HepG2 (cell line): ENCODE data around the gene GNPNAT1. TPM values are rescaled to one million over a fixed set of nuclear protein-coding genes. Genes with fewer than 3 reads are reported as not detected.

Source experiments
- AFF4 ChIP-seq: sonication (generic); formaldehyde crosslinking; IDR thresholded peaks from 2 replicates; pipeline ENCODE4 v1.4.0; 2020; ENCODE audit warnings: missing genetic modification reagents
- AKAP8 ChIP-seq: sonication (generic); formaldehyde crosslinking; IDR thresholded peaks from 2 replicates; pipeline ENCODE4 v1.5.1; 2020; ENCODE audit warnings: mild to moderate bottlenecking, missing genetic modification reagents
- CREB3 ChIP-seq: sonication (generic); formaldehyde crosslinking; IDR thresholded peaks from 2 replicates; pipeline ENCODE4 v1.5.0; 2020; ENCODE audit warnings: missing genetic modification reagents
- ELK4 ChIP-seq: sonication (generic); formaldehyde crosslinking; IDR thresholded peaks from 2 replicates; pipeline ENCODE4 v1.9.0; 2021; ENCODE audit warnings: missing genetic modification reagents, borderline replicate concordance
- GABPA ChIP-seq, 2 experiments: IDR thresholded peaks; 2 replicates each; pipeline ENCODE4 v1.6.1; 2011 to 2016; ENCODE audit warnings: low read depth in 2 of 2, low read length in 1 of 2, missing biosample characterization in 1 of 2, missing genetic modification characterization in 1 of 2
- HMG20A ChIP-seq: IDR thresholded peaks from 2 replicates; pipeline ENCODE4 v1.6.1; 2016; ENCODE audit warnings: borderline replicate concordance
- NR1H2 ChIP-seq: sonication (generic); formaldehyde crosslinking; IDR thresholded peaks from 2 replicates; pipeline ENCODE4 v1.8.1; 2022; ENCODE audit warnings: low read depth, missing genetic modification reagents, borderline replicate concordance
- PRDM4 ChIP-seq: sonication (generic); formaldehyde crosslinking; IDR thresholded peaks from 2 replicates; pipeline ENCODE4 v1.9.0; 2021; ENCODE audit warnings: missing genetic modification reagents, borderline replicate concordance
- SETDB1 ChIP-seq: sonication (generic); formaldehyde crosslinking; IDR thresholded peaks from 2 replicates; pipeline ENCODE4 v1.5.1; 2020; ENCODE audit warnings: missing genetic modification reagents, mild to moderate bottlenecking, borderline replicate concordance
- SYNCRIP ChIP-seq: fragments of 200-400 bp; formaldehyde crosslinking; IDR thresholded peaks from 2 replicates; pipeline ENCODE4 v1.6.1; 2018; ENCODE audit warnings: mild to moderate bottlenecking, low read depth, low read length; ENCODE audit not compliant: insufficient read depth
- ZBTB49 ChIP-seq: sonication (generic); formaldehyde crosslinking; IDR thresholded peaks from 2 replicates; pipeline ENCODE4 v1.4.0; 2020; ENCODE audit warnings: missing genetic modification reagents, borderline replicate concordance
- ZNF556 ChIP-seq: sonication (generic); formaldehyde crosslinking; IDR thresholded peaks from 2 replicates; pipeline ENCODE4 v1.4.0; 2020; ENCODE audit warnings: mild to moderate bottlenecking, missing genetic modification reagents, borderline replicate concordance
- polyA plus RNA-seq, 8 experiments: library from polyadenylated mRNA; depleted of rRNA in 3 of 8; stranded (reverse) in 7 of 8; unstranded in 1 of 8; fragments of >200 nt; fragmentation: Illumina TruSeq in 4 of 8; extraction: Trizol in 4 of 8; gene quantifications; 2 replicates each; pipeline versions ENCODE4 v1.2.1 to v1.2.3, GENCODE V29; 2011 to 2016; ENCODE audit warnings: low read depth in 4 of 8, missing spikeins in 1 of 8, mixed read lengths in 1 of 8; ENCODE audit not compliant: insufficient read depth in 1 of 8
- total RNA-seq, 5 experiments: library from RNA; depleted of rRNA; stranded (reverse); fragments of >200 nt; fragmentation: Illumina TruSeq; extraction: Trizol; gene quantifications; 2 replicates each; pipeline ENCODE4 v1.2.3, GENCODE V29; 2016; ENCODE audit warnings: low read depth in 1 of 5
- TF ChIP-seq, protein P1 (sequence below): sonication (generic); formaldehyde crosslinking; conservative IDR thresholded peaks from 2 replicates; pipeline ENCODE4 v1.8.0; 2022; ENCODE audit warnings: mild to moderate bottlenecking, moderate library complexity, missing genetic modification reagents

GNPNAT1 gene
- total and polyA plus RNA-seq, 2 of the 13 experiments (the other 11 are each of a cell fraction or from before 2014, with no cell fraction given), result 38.3 to 54.9 TPM

DNA sequence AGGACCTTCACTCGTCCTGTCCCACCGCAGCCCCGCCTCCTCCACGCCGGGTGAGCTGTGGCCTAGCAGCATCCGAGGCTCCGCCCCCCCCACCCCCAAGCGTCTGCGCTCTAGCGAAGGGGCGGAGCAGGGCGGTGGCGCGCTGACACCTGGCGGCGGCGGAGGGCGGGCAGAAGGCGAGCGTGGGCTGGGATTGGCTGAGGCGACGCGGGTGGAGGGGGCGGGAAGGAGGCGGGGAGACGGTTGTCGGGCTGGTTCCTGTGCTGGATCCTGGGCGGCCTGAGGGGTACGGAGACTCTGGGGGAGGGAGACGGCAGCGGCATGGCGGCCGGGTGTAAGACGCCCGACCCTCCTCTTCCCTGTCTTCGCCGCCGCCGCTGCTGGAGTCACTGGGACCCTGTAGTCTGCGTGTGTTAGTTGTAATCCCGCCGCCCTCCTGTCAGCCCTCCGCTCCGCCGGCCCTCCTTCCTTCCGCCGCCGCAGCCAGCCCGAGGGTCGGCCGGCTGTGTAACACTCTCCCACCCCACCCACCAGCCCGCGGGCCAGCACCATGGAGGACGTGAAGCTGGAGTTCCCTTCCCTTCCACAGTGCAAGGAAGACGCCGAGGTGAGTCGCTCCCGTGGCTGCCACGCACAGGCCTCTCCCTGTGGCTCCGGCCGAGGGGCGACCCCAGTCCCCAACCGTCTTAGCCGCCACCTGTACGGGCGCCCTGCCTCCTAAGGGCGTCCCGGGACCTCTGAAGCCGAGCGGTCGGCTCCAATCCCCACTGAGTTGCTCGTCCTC is 61.3 kb downstream of the GNPNAT1 start, which contains the start of gene STYX (continued):
- peak; percentile 44 for TF ChIP-seq ZNF556 (CRISPR knock-in tag)
- no peak for TF ChIP-seq ZBTB49 (CRISPR knock-in tag)
- no peak for TF ChIP-seq ELK4 (CRISPR knock-in tag)
- TF ChIP-seq SETDB1 (CRISPR knock-in tag), result no peak
- TF ChIP-seq PRDM4 (CRISPR knock-in tag), result no peak
- TF ChIP-seq AKAP8 (CRISPR knock-in tag), result 0 out of 2 replicates have a peak, but pooled peaks have one; percentile 32
- TF ChIP-seq AFF4, result no peak; the same call in 1 of the 2 replicates
- no peak for TF ChIP-seq CREB3 (CRISPR knock-in tag)
- peak; percentile 32; the same call in 1 of the 2 replicates for TF ChIP-seq GABPA (IDR thresholded peaks at IDR 0.05; ENCODE audit: low read depth, low read length)
- no peak; the same call in 1 of the 2 replicates for TF ChIP-seq GABPA (CRISPR knock-in tag; IDR thresholded peaks at IDR 0.05; ENCODE audit: low read depth)
- no peak for TF ChIP-seq NR1H2 (CRISPR knock-in tag)
- no peak; the same call in 1 of the 2 replicates for TF ChIP-seq HMG20A
- TF ChIP-seq SYNCRIP, result no peak
- TF ChIP-seq, protein P1, sequence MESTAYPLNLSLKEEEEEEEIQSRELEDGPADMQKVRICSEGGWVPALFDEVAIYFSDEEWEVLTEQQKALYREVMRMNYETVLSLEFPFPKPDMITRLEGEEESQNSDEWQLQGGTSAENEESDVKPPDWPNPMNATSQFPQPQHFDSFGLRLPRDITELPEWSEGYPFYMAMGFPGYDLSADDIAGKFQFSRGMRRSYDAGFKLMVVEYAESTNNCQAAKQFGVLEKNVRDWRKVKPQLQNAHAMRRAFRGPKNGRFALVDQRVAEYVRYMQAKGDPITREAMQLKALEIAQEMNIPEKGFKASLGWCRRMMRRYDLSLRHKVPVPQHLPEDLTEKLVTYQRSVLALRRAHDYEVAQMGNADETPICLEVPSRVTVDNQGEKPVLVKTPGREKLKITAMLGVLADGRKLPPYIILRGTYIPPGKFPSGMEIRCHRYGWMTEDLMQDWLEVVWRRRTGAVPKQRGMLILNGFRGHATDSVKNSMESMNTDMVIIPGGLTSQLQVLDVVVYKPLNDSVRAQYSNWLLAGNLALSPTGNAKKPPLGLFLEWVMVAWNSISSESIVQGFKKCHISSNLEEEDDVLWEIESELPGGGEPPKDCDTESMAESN (CRISPR knock-in tag), result no peak; the same call in 1 of the 2 replicates
